ENCODE data around the gene INHBE. TPM values are rescaled to one million over a fixed set of nuclear protein-coding genes. Genes with fewer than 3 reads are reported as not detected.
A peak's percentile ranks its signal among the peaks of the same experiment; 100 is the strongest.

INHBE gene
- total RNA-seq, 3 donors from 2014 or later (not counting 1 experiment from before 2014, with no cell fraction given) = not detected

DNA sequence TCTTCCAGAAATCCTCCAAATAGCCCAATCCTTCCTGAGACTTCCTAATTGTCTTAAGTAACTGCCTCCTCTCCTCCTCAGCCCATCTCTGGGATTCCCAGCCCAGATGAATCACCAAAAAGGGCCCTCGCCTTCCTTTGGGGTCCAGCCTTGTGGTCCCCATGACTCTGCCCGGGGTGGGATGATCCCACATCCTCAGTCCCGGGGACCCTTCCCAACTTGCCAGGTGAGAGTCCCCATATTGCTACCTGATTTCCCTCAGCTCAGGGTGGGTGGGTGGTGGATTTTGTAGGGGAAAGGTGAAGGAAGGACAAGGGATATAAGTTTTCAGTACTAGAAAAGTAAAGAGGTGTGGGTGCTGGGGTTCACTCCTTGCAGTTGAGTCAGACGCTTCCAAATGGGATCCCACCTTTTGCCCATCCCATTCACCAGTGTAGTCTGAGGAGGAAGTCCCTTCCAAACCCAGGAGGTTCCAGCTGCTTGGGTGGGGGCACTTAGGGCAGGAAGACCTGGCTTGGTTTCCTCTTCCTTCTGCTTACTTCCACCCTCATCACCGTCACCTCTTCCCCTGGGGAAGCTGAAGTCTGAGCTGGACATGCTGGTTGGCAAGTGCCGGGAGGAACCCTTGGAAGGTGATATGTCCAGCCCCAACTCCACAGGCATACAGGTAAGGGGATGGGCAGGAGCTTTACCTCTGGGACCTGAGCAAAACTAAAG lies 10.1 kb downstream of the INHBE start:
- Mint-ChIP-seq H3K36me3 (no peaks in the 10 kb centered on the region), H3K27ac (peak overlapping the region; percentile 62 to 80), H3K4me3 (peak overlapping the region; percentile 56), H3K4me1 (peaks cover 69 to 73% of the 10 kb centered on the region in 2 donors), H3K9me3 (no peaks in the 10 kb centered on the region), H3K27me3 (ENCODE audit: low read depth in 2 of 2) (peaks cover 0 to 14% of the 10 kb centered on the region in 2 donors)
- WGBS (ENCODE audit: insufficient coverage) = 75% methylated on average over 5 of the region's 6 CpGs
- TF ChIP-seq CTCF (IDR thresholded peaks at IDR 0.05) = no peak
- DNase-seq (no peak), ATAC-seq (no peak)
- peaks cover 42% of the 10 kb centered on the region for H3K4me1 ChIP-seq (ENCODE audit: control insufficient read depth, insufficient read depth, low read length)
- peaks cover 22% of the 10 kb centered on the region for H3K36me3 ChIP-seq (ENCODE audit: control insufficient read depth, insufficient read depth, low read length)
- H3K27me3 ChIP-seq (ENCODE audit: control insufficient read depth, insufficient read depth, low read length) = peaks cover 6% of the 10 kb centered on the region
- H3K4me3 ChIP-seq (ENCODE audit: low read length) = no peak overlapping the region
- intact Hi-C loops (cut with micrococcal nuclease) = no loop called here
- H3K27ac ChIP-seq (ENCODE audit: low read length) = no peak overlapping the region
- H3K9me3 ChIP-seq (ENCODE audit: control insufficient read depth, insufficient read depth, low read length) = no peaks in the 10 kb centered on the region

DNA sequence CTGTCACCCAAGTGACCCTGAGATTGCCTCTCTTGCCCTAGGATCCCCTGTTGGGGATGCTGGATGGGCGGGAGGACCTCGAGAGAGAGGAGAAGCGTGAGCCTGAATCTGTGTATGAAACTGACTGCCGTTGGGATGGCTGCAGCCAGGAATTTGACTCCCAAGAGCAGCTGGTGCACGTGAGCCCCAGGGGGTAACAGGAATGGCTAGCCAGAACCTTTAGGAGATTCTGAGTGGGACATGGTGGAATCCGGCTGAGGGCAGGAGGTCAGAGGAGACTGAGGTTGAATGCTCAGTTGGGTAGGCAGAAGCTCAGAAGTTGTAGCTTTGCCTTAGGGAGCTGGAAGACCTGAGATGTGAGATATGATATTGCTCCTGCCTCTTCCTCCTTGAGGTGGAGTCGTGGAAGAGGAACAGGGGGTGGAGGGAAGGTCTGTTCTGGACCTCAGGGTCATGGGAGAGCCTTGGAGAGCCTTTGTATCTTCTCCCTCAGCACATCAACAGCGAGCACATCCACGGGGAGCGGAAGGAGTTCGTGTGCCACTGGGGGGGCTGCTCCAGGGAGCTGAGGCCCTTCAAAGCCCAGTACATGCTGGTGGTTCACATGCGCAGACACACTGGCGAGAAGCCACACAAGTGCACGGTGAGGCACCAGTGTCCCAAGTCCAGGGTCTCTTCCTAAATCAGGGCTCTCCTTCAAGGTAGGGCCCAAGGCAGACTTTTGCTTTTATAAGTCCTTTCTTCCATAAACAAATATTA lies 10.8 kb downstream of the INHBE start:
- Histone ChIP-seq H3K4me3 (ENCODE audit: low read length) (no peak overlapping the region), H3K9me3 (ENCODE audit: control insufficient read depth, insufficient read depth, low read length) (no peaks in the 10 kb centered on the region), H3K27me3 (ENCODE audit: control insufficient read depth, insufficient read depth, low read length) (peaks cover 4% of the 10 kb centered on the region), H3K4me1 (ENCODE audit: control insufficient read depth, insufficient read depth, low read length) (peaks cover 42% of the 10 kb centered on the region), H3K36me3 (ENCODE audit: control insufficient read depth, insufficient read depth, low read length) (peaks cover 28% of the 10 kb centered on the region), H3K27ac (ENCODE audit: low read length) (no peak overlapping the region)
- Mint-ChIP-seq H3K9me3 (no peaks in the 10 kb centered on the region), H3K27ac (peak overlapping the region; percentile 62 to 80), H3K27me3 (ENCODE audit: low read depth in 2 of 2) (peaks cover 0 to 9% of the 10 kb centered on the region in 2 donors), H3K4me3 (peak overlapping the region; percentile 31), H3K36me3 (no peaks in the 10 kb centered on the region), H3K4me1 (peaks cover 63 to 73% of the 10 kb centered on the region in 2 donors)
- no peak for TF ChIP-seq CTCF (IDR thresholded peaks at IDR 0.05)
- intact Hi-C loops (cut with micrococcal nuclease) = no loop called here
- no peak for ATAC-seq
- 83% methylated on average over 14 of the region's 14 CpGs for WGBS (ENCODE audit: insufficient coverage)
- DNase-seq = no peak

DNA sequence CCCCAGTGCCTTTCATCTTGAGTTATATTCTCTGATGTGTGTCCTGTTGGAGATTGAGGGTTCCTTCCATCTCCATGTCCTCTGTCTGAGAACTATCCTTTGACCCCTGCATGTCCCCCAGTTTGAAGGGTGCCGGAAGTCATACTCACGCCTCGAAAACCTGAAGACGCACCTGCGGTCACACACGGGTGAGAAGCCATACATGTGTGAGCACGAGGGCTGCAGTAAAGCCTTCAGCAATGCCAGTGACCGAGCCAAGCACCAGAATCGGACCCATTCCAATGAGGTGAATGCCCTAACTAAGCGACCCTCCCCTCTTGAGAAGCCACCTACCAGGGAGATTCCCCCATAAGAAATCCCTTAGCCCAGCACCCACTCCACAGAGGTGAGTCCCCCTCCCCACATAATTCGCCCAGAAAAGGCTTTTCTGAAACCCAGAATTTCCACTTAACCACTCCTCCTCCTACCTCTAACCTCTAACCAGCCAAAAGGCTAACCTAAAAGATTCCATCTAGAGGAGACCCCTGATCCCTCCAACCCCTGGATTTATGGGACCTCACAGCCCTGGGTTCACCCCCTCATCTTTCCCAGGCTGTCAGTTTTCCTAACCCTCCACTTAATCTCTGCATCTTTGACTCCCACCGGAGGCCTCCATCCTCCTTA lies 12.2 kb downstream of the INHBE start:
- no peaks in the 10 kb centered on the region for H3K9me3 ChIP-seq (ENCODE audit: control insufficient read depth, insufficient read depth, low read length)
- H3K36me3 Mint-ChIP-seq = no peaks in the 10 kb centered on the region
- no peaks in the 10 kb centered on the region for H3K9me3 Mint-ChIP-seq
- peak overlapping the region; percentile 57 for H3K4me3 Mint-ChIP-seq
- no peak for TF ChIP-seq CTCF (IDR thresholded peaks at IDR 0.05)
- H3K4me1 ChIP-seq (ENCODE audit: control insufficient read depth, insufficient read depth, low read length) = peaks cover 40% of the 10 kb centered on the region
- no peak overlapping the region for H3K27ac ChIP-seq (ENCODE audit: low read length)
- H3K27me3 ChIP-seq (ENCODE audit: control insufficient read depth, insufficient read depth, low read length) = no peaks in the 10 kb centered on the region
- WGBS (ENCODE audit: insufficient coverage) = 92% methylated on average over 12 of the region's 12 CpGs
- H3K4me3 ChIP-seq (ENCODE audit: low read length) = no peak overlapping the region
- H3K27me3 Mint-ChIP-seq (ENCODE audit: low read depth in 2 of 2) = peaks cover 0 to 5% of the 10 kb centered on the region in 2 donors
- DNase-seq = no peak
- intact Hi-C loops (cut with micrococcal nuclease) = no loop called here
- H3K4me1 Mint-ChIP-seq = peaks cover 59 to 73% of the 10 kb centered on the region in 2 donors
- H3K27ac Mint-ChIP-seq = peak overlapping the region; percentile 39 to 62
- ATAC-seq = no peak
- H3K36me3 ChIP-seq (ENCODE audit: control insufficient read depth, insufficient read depth, low read length) = peaks cover 41% of the 10 kb centered on the region
